GM08714 (cell line): ENCODE data around the gene ASAP2.

Experiments
- H3K4me3 ChIP-seq: fragments of 200-500 bp; sonication (Bioruptor generic); 2 replicates; pipeline ENCODE4 v1.5.1; 2014; ENCODE audit warnings: mild to moderate bottlenecking, low read length, inconsistent platforms
- ZNF274 ChIP-seq: IDR thresholded peaks from 2 replicates; pipeline ENCODE4 v1.6.1; 2012; ENCODE audit warnings: mild to moderate bottlenecking, low read depth, low read length

ASAP2 gene

GRCh38 chr2:9284521-9285297 lies 78.1 kb downstream of the ASAP2 start:
- no peak for TF ChIP-seq ZNF274
- no peak overlapping the region for H3K4me3 ChIP-seq

GRCh38 chr2:9285385-9285920 lies 78.8 kb downstream of the ASAP2 start:
- TF ChIP-seq ZNF274 = no peak

GRCh38 chr2:9285921-9286320 lies 79.3 kb downstream of the ASAP2 start:
- no peak for TF ChIP-seq ZNF274

More at GRCh38 chr2:9285385-9285920, 78.8 kb downstream of the ASAP2 start:
- H3K4me3 ChIP-seq = no peak overlapping the region

GRCh38 chr2:9286554-9287399 lies 80.2 kb downstream of the ASAP2 start:
- no peak overlapping the region for H3K4me3 ChIP-seq
- no peak for TF ChIP-seq ZNF274

More at GRCh38 chr2:9285921-9286320, 79.3 kb downstream of the ASAP2 start:
- no peak overlapping the region for H3K4me3 ChIP-seq

GRCh38 chr2:9287400-9288045 lies 80.9 kb downstream of the ASAP2 start:
- TF ChIP-seq ZNF274 = no peak
- no peak overlapping the region for H3K4me3 ChIP-seq

- no peak overlapping the region for H3K4me3 ChIP-seq
- no peak for TF ChIP-seq ZNF274
Measured at GRCh38 chr2:9288233-9288632, 81.6 kb downstream of the ASAP2 start.

- no peak overlapping the region for H3K4me3 ChIP-seq
- no peak for TF ChIP-seq ZNF274
Measured at GRCh38 chr2:9288681-9289338, 82.2 kb downstream of the ASAP2 start.

- no peak for TF ChIP-seq ZNF274
- H3K4me3 ChIP-seq = no peak overlapping the region
Measured at GRCh38 chr2:9291331-9291730, 84.7 kb downstream of the ASAP2 start.

GRCh38 chr2:9291866-9292265 lies 85.3 kb downstream of the ASAP2 start:
- TF ChIP-seq ZNF274 = no peak
- no peak overlapping the region for H3K4me3 ChIP-seq

GRCh38 chr2:9292426-9292825 lies 85.8 kb downstream of the ASAP2 start:
- TF ChIP-seq ZNF274 = no peak
- no peak overlapping the region for H3K4me3 ChIP-seq

GRCh38 chr2:9294764-9295163 lies 88.2 kb downstream of the ASAP2 start:
- H3K4me3 ChIP-seq = no peak overlapping the region
- TF ChIP-seq ZNF274 = no peak

GRCh38 chr2:9296559-9296958 lies 89.9 kb downstream of the ASAP2 start:
- no peak for TF ChIP-seq ZNF274
- H3K4me3 ChIP-seq = no peak overlapping the region

GRCh38 chr2:9297156-9297555 lies 90.5 kb downstream of the ASAP2 start:
- no peak for TF ChIP-seq ZNF274
- no peak overlapping the region for H3K4me3 ChIP-seq

GRCh38 chr2:9297807-9298206 lies 91.2 kb downstream of the ASAP2 start:
- no peak overlapping the region for H3K4me3 ChIP-seq
- no peak for TF ChIP-seq ZNF274
